ENCODE data around the gene MXD4.

MXD4 gene

GRCh38 chr4:2292646-2293108 lies 30.8 kb upstream of the MXD4 start:
- DNase-seq (ENCODE audit: low spot score), result no peak

DNA sequence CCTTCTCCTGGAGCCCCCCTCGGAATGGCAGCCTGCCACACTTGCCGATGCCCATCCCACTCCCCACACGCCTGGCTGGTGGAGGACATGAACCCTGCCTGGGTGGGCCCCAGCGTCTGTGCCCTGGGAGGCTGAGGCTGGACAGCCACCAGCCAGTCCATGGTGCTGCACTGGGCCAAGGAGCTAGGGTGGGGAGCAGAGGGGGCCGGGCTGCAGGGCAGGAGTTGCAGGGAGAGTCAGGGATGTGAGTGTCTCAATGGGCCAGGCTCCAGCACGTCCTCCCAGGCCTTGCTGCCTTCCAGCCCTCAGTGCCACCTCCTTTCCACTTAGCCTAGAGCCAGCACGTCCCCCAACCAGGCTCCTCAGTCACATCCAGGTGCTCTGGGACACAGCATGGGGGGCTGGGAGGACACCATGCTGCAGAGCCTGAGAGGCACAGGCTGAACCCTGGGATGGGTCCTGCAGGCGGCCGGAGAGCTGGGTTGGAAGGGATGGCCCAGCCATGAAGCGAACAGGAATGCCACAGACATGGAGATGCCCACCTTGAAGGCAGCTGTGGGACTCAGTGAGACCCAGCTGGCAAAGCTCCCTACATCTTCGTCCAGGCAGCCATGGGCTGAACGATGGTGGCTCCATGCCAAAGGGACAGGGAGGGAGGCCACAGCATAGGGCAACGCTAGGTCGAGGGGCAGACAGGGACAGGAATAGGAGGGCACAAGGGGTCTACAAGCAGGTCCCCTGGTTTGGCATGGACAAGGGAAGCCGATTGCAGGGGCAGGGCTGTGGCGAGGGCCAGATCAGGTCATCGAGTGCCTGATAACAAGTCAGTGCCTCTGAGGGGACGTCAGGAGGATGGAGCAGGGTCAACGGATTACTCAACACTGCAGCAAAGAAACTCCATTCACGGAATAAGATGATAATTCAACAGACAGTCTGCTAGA lies 30.1 kb upstream of the MXD4 start:
- no peak for DNase-seq (ENCODE audit: low spot score)

DNA sequence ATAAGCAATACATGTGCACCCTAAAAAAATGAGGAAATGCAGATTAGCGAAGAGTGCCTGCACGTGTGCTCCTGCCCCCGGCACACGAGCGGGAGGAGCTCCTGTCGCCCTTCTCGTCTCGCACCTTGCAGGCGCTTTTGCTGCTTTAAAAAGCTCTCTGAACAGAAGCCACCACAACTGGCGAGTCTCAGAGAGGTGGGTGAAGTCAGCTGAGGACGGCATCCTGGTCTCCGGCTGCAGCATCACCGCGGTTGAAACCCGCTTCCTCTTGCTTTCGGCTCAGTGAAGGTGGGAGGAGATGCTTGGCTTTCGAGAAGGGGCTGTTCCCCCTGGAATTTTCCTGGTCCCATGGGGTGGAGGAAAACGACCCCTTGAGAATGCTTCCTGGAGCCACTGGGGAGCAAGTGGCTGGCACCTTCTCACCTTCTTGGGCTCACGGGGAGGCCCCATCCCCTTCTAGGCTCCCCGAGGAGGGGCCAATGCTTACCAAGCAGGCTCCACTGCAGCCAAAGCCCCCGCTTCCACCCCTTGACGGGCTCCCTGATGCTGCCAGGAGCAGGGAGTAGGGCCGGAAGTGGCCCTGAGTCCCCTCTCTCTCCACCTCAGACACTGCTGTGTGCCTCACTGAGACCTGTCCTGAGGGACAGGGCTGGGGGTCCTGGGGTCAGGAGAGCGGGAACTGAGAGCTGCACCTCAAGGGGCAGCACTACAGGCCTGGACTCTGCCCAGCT lies 29.2 kb upstream of the MXD4 start:
- no peak for DNase-seq (ENCODE audit: low spot score)

GRCh38 chr4:2290488-2290887 lies 28.6 kb upstream of the MXD4 start:
- no peak for DNase-seq (ENCODE audit: low spot score)

DNA sequence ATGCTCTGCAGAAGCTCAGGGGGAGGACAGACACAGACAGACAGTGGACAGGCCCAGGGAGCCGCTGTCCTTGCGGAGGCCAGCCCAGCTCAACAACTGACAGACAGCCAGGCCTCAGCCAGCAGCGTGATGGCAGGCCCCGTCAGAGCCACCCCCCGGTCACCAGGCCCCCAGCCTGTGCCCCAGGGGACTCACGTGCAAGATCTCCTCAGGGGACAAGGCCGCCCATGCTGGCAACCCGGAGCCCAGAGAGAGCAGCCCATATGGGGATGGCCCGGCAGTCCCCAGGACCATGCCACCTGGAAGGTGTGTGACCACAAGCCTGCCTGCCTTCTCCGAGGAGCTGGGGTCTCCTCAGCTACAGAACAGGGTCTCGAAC lies 28.0 kb upstream of the MXD4 start:
- DNase-seq (ENCODE audit: low spot score), result no peak

DNA sequence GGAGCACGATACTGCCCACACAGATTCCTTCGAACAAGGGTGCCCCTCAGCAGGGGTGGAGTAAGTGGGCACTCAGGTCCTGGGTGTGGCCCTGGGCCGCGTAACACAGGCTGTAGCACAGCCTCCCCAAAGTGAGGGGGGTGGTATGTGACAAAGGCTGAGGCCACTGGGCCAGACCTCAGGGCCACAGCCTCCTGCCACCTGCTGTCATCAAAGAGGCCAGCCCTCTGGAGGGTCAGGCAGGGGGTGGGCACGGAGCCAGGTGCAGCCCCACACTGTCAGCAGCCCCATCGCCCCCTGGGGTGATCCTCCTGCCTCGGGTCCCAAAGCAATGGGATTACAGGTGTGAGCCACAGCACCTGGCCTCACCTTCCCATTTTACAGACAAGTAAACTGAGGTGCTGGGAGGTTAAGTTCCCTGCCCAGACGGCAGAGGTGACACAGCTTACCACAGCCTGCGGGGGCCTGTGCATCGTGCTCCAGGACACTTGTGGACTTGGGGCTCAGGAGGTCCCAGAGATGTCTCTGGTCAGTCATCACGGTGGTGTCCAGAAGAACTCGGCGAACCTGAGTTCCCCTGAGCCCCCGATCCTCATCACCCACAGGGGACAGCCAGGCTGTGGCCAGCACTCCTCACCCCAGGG lies 27.5 kb upstream of the MXD4 start:
- DNase-seq (ENCODE audit: low spot score), result no peak

DNA sequence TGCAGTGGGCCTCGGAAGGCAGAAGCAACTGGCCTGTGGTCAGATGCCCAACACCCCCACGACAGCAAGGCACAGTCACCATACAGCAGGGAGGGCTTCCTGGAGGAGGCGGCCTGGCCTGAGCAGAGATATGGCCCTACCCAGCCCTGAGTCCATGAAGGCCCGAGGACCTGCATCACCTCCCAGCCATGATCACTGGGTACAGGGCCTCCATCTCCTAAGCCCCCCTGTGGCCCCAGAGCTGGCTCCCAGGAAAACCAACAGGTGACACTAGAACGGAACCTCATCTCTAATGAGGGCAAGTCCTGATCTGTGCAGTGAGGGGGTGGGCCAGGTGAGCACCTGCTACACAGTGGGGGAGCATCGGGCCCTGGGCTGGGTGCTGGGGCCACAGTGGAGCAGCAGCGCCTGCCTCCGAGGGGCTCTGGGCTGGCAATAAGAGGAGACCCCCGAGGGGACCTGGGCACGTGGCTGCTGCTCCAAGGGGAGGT lies 26.2 kb upstream of the MXD4 start:
- DNase-seq (ENCODE audit: low spot score), result no peak

GRCh38 chr4:2287594-2287915 lies 25.6 kb upstream of the MXD4 start:
- no peak for DNase-seq (ENCODE audit: low spot score)

GRCh38 chr4:2286904-2287593 lies 25.1 kb upstream of the MXD4 start:
- no peak for DNase-seq (ENCODE audit: low spot score)

- no peak for DNase-seq (ENCODE audit: low spot score)
These were observed 23.9 kb upstream of the MXD4 start for GRCh38 chr4:2285613-2286381.

DNA sequence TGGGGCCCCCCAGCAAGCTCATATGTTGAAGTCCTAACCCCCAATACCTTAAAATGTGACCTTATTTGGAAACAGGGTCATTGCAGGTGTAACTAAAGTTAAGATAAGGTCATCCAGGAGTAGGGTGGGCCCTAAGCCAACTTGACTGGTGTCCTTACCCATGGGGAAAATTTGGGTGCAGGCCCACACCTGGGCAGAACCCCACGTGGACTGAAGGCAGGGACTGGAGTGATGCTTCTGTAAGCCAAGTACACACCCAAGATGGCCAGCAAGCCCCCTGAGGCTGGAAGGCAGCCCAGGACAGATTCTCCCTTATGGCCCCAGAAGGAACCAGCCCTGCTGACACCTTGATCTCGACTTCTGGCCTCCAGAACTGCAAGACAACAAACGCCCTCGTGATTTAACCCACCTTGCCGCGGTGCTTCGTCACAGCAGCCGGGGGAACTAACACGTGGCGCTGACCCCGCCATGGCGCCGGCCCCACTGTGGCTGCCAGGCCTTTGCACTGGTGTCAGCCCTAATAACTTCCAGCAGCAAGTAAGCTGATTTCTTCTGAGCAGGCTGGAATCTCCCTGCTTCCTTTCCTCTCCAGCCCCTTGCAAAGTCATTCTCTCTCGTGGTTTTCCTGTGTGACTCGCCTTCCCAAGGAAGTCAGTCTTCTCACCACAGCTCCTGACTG lies 23.2 kb upstream of the MXD4 start:
- DNase-seq (ENCODE audit: low spot score), result peak; percentile 85

DNA sequence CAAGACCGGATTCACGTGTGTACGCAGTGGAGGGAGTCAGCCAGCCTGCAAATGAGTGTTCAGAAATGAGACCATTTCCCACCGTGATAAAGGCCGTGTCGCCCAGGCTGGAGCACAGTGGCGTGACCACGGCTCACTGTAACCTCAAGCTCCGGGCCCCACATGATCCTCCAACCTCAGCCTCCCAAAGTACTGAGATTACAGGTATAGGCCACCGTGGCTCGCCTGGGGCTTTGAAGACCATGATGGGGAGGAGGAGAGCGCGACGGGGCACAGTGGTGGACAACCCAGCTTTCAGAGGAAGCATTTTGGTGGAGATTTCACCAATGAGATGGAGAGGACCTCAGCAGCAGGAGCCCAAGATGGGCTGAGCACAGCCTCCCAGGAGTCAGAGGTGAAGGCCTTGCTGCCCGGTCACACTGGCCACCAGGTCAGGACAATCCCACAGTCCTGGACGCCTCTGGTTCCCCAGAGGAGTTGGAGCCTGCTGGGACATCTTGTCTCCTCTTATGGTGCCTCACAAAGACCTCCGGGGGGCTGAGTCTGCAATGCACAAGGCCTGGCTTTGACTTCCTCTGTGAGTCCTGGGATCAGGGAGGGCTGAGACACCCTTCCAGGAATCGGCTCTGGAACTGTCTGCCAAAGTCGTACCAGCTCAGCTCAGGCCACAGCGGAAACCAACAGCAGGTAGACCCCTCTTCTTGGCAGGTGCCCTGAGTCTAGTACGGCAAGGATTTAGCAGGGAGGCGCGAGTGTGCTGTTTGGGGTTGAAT lies 22.4 kb upstream of the MXD4 start:
- DNase-seq (ENCODE audit: low spot score), result no peak

GRCh38 chr4:2283199-2283711 lies 21.3 kb upstream of the MXD4 start:
- no peak for DNase-seq (ENCODE audit: low spot score)

- DNase-seq (ENCODE audit: low spot score), result no peak
These were observed 19.9 kb upstream of the MXD4 start for GRCh38 chr4:2281575-2282343.

GRCh38 chr4:2280531-2281300 lies 18.8 kb upstream of the MXD4 start:
- no peak for DNase-seq (ENCODE audit: low spot score)

DNA sequence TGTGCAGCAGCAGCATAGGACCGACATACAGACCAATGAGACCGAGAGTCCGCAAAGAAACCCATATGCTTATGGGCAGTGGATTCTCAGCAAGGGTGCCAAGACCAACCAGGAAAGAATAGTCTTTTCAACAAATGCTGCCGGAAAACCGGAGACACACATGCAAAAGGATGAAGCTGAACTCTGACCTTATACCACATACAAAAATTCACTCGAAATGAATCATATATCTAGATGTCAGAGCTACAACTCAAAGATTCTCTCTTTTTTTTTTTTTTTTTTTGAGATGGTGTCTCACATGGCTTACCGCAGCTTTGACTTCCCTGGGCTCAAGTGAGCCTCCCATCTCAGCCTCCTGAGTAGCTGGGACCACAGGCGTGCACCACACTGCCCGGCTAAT lies 16.0 kb upstream of the MXD4 start:
- no peak for DNase-seq (ENCODE audit: low spot score)

- no peak for DNase-seq (ENCODE audit: low spot score)
These were observed 14.8 kb upstream of the MXD4 start for GRCh38 chr4:2276581-2277325.

Measured in kidney tubule cell (primary cell).